Measurements from ENCODE around the gene CCL26. TPM values are rescaled to one million over a fixed set of nuclear protein-coding genes. Genes with fewer than 3 reads are reported as not detected.
"Not testable (repeated sequence)": the region's sequence is repeated elsewhere in the genome, so short reads cannot be mapped to it uniquely, and the experiment has no call there.

The CCL26 gene
- total RNA-seq, 6 experiments from 2014 or later: 2.9 to 6.3 (median 4.4) TPM

GRCh38 chr7:75725306-75725705 is 46.7 kb downstream of the CCL26 start:
- Mint-ChIP-seq H3K27me3 (ENCODE audit: insufficient read depth) (no peaks in the 10 kb centered on the region; the same call in 1 of the 2 replicates), H3K27ac (no peak overlapping the region), H3K36me3 (ENCODE audit: low read depth) (peaks cover 6% of the 10 kb centered on the region), H3K4me1 (ENCODE audit: low read depth) (peaks cover 22% of the 10 kb centered on the region), H3K4me3 (no peak overlapping the region), H3K9me3 (no peaks in the 10 kb centered on the region)
- no peak for DNase-seq
- TF ChIP-seq CTCF (IDR thresholded peaks at IDR 0.05): no peak

- Mint-ChIP-seq H3K27ac (no peak overlapping the region), H3K4me3 (no peak overlapping the region), H3K9me3 (no peaks in the 10 kb centered on the region), H3K27me3 (ENCODE audit: insufficient read depth) (no peaks in the 10 kb centered on the region), H3K4me1 (ENCODE audit: low read depth) (peaks cover 13% of the 10 kb centered on the region), H3K36me3 (ENCODE audit: low read depth) (no peaks in the 10 kb centered on the region)
- no peak for DNase-seq
- no peak for TF ChIP-seq CTCF (IDR thresholded peaks at IDR 0.05)
Measured at GRCh38 chr7:75723444-75723843, 48.6 kb downstream of the CCL26 start.

- peaks cover 11% of the 10 kb centered on the region for H3K4me1 Mint-ChIP-seq (ENCODE audit: low read depth)
- no peak for TF ChIP-seq CTCF (IDR thresholded peaks at IDR 0.05)
- H3K27ac Mint-ChIP-seq: no peak overlapping the region
- no peak for DNase-seq
- no peak overlapping the region for H3K4me3 Mint-ChIP-seq
- no peaks in the 10 kb centered on the region for H3K27me3 Mint-ChIP-seq (ENCODE audit: insufficient read depth)
- H3K36me3 Mint-ChIP-seq (ENCODE audit: low read depth): no peaks in the 10 kb centered on the region
- no peaks in the 10 kb centered on the region for H3K9me3 Mint-ChIP-seq
Measured at GRCh38 chr7:75722373-75722772, 49.6 kb downstream of the CCL26 start.

- not testable (repeated sequence) for DNase-seq; H3K36me3 Mint-ChIP-seq (ENCODE audit: low read depth); H3K27me3 Mint-ChIP-seq (ENCODE audit: insufficient read depth); H3K4me3 Mint-ChIP-seq; H3K27ac Mint-ChIP-seq; H3K9me3 Mint-ChIP-seq
- peaks cover 16% of the 10 kb centered on the region for H3K4me1 Mint-ChIP-seq (ENCODE audit: low read depth)
Measured at GRCh38 chr7:75721922-75722321, 50.1 kb downstream of the CCL26 start.

- Mint-ChIP-seq H3K27me3 (ENCODE audit: insufficient read depth) (no peaks in the 10 kb centered on the region), H3K4me1 (ENCODE audit: low read depth) (peaks cover 18% of the 10 kb centered on the region), H3K4me3 (no peak overlapping the region), H3K36me3 (ENCODE audit: low read depth) (no peaks in the 10 kb centered on the region; the same call in 1 of the 2 replicates), H3K27ac (no peak overlapping the region), H3K9me3 (no peaks in the 10 kb centered on the region)
- DNase-seq: no peak
- TF ChIP-seq CTCF (IDR thresholded peaks at IDR 0.05): no peak
Measured at GRCh38 chr7:75721426-75721825, 50.6 kb downstream of the CCL26 start.

GRCh38 chr7:75719626-75720025 is 52.4 kb downstream of the CCL26 start:
- H3K36me3 Mint-ChIP-seq (ENCODE audit: low read depth): peaks cover 11% of the 10 kb centered on the region
- H3K9me3 Mint-ChIP-seq: no peaks in the 10 kb centered on the region
- no peak overlapping the region for H3K27ac Mint-ChIP-seq
- no peak overlapping the region for H3K4me3 Mint-ChIP-seq
- peaks cover 32% of the 10 kb centered on the region for H3K4me1 Mint-ChIP-seq (ENCODE audit: low read depth)
- H3K27me3 Mint-ChIP-seq (ENCODE audit: insufficient read depth): no peaks in the 10 kb centered on the region; the same call in 1 of the 2 replicates
- DNase-seq: no peak
- TF ChIP-seq CTCF (IDR thresholded peaks at IDR 0.05): no peak

Other genes starting within 250 kb of the CCL26 start
- gene HIP1, start 33.3 kb downstream of the CCL26 start, total RNA-seq (2021; fragmentation: NEBNext Ultra II Directional; extraction: Animal tissue kit (Norgen Biotek cat#: 25700)): 10 to 100 TPM; 15.1 to 32.2 (median 28.7) TPM
- gene CCL24, start 41.6 kb upstream of the CCL26 start, total RNA-seq (2021; fragmentation: NEBNext Ultra II Directional; extraction: Animal tissue kit (Norgen Biotek cat#: 25700)): not detected
- gene RHBDD2, start 106.8 kb upstream of the CCL26 start, total RNA-seq (2021; fragmentation: NEBNext Ultra II Directional; extraction: Animal tissue kit (Norgen Biotek cat#: 25700)): 10 to 100 TPM; 44.1 to 57.3 (median 47.3) TPM
- 10 to 100 TPM; 48.2 to 69.3 (median 49.4) TPM for gene POR, start 142.9 kb upstream of the CCL26 start, total RNA-seq (2021; fragmentation: NEBNext Ultra II Directional; extraction: Animal tissue kit (Norgen Biotek cat#: 25700))
- 10 to 100 TPM; 35.5 to 47.3 (median 37.2) TPM for gene TMEM120A, start 222.4 kb upstream of the CCL26 start, total RNA-seq (2021; fragmentation: NEBNext Ultra II Directional; extraction: Animal tissue kit (Norgen Biotek cat#: 25700))